ENCODE results near the gene UBB.
"Not testable (repeated sequence)": the region's sequence is repeated elsewhere in the genome, so short reads cannot be mapped to it uniquely, and the experiment has no call there.

GRCh38 chr17:16395887-16396286 is 15.0 kb downstream of the UBB start:
- TF ChIP-seq CTCF, POLR2AphosphoS5, POLR2A (IDR thresholded peaks at IDR 0.05): not testable (repeated sequence)
